ENCODE results near the gene CIZ1. TPM values are rescaled to one million over a fixed set of nuclear protein-coding genes. Genes with fewer than 3 reads are reported as not detected.

Gene CIZ1
- total and polyA plus RNA-seq, 2 experiments from 2014 or later: 48.5 to 73.1 TPM

- Histone ChIP-seq H3K4me2 (ENCODE audit: unreplicated experiment) (no peak overlapping the region), H3K4me3 (no peak overlapping the region), H3K9me2 (ENCODE audit: insufficient read depth) (no peaks in the 10 kb centered on the region), H3K79me2 (ENCODE audit: insufficient read depth) (no peaks in the 10 kb centered on the region), H3K4me1 (ENCODE audit: insufficient read depth) (peaks cover 26% of the 10 kb centered on the region), H3K9ac (no peak overlapping the region), H3K27ac (no peak overlapping the region), H3F3A (ENCODE audit: insufficient read depth) (peaks cover 6% of the 10 kb centered on the region; the same call in 1 of the 2 replicates), H3K36me3 (ENCODE audit: low read depth) (no peaks in the 10 kb centered on the region; the same call in 1 of the 2 replicates), H3K27me3 (replicated peaks; ENCODE audit: insufficient read depth) (no peaks in the 10 kb centered on the region), H4K20me1 (ENCODE audit: insufficient read depth) (no peaks in the 10 kb centered on the region), H2AFZ (no peak overlapping the region), H3K9me3 (ENCODE audit: low read depth) (no peaks in the 10 kb centered on the region)
- in situ Hi-C loops (cut with MboI): no loop called here
- 53 to 54% methylated on average over 38 to 47 of the region's 47 CpGs for WGBS, 2 experiments (ENCODE audit: low coverage in 1 of 2, low lambda C conversion rate in 2 of 2, missing lambda C conversion rate in 2 of 2)
- DNase-seq: peak; percentile 65
- no peak for TF ChIP-seq EZH2phosphoT487 (IDR thresholded peaks at IDR 0.05; ENCODE audit: insufficient read depth, low read depth)
- no peak for TF ChIP-seq EZH2 (IDR thresholded peaks at IDR 0.05; ENCODE audit: insufficient read depth, poor library complexity, severe bottlenecking)
Measured at GRCh38 chr9:128218518-128219389, 27.4 kb upstream of the CIZ1 start.

GRCh38 chr9:128218172-128218517, 26.8 kb upstream of the CIZ1 start:
- Histone ChIP-seq H3K9me2 (ENCODE audit: insufficient read depth) (no peaks in the 10 kb centered on the region), H3K27me3 (replicated peaks; ENCODE audit: insufficient read depth) (no peaks in the 10 kb centered on the region), H3K4me2 (ENCODE audit: unreplicated experiment) (no peak overlapping the region), H3F3A (ENCODE audit: insufficient read depth) (peaks cover 6% of the 10 kb centered on the region; the same call in 1 of the 2 replicates), H4K20me1 (ENCODE audit: insufficient read depth) (no peaks in the 10 kb centered on the region), H3K9ac (no peak overlapping the region), H3K36me3 (ENCODE audit: low read depth) (no peaks in the 10 kb centered on the region; the same call in 1 of the 2 replicates), H3K79me2 (ENCODE audit: insufficient read depth) (no peaks in the 10 kb centered on the region), H3K9me3 (ENCODE audit: low read depth) (no peaks in the 10 kb centered on the region), H3K4me1 (ENCODE audit: insufficient read depth) (peaks cover 26% of the 10 kb centered on the region), H3K27ac (no peak overlapping the region), H3K4me3 (no peak overlapping the region), H2AFZ (no peak overlapping the region)
- in situ Hi-C loops (cut with MboI): no loop called here
- WGBS, 2 experiments (ENCODE audit: low coverage in 1 of 2, low lambda C conversion rate in 2 of 2, missing lambda C conversion rate in 2 of 2): 86 to 88% methylated on average over 11 of the region's 11 CpGs
- TF ChIP-seq EZH2 (IDR thresholded peaks at IDR 0.05; ENCODE audit: insufficient read depth, poor library complexity, severe bottlenecking) (no peak), EZH2phosphoT487 (IDR thresholded peaks at IDR 0.05; ENCODE audit: insufficient read depth, low read depth) (no peak)
- no peak for DNase-seq

GRCh38 chr9:128216781-128217553, 25.6 kb upstream of the CIZ1 start:
- no peak overlapping the region for H3K4me3 ChIP-seq
- no peak overlapping the region for H2AFZ ChIP-seq
- H3K9me2 ChIP-seq (ENCODE audit: insufficient read depth): no peaks in the 10 kb centered on the region
- 0 out of 2 replicates have a peak overlapping the region, but pooled peaks have one; percentile 58 for H3K27ac ChIP-seq
- TF ChIP-seq EZH2phosphoT487 (IDR thresholded peaks at IDR 0.05; ENCODE audit: insufficient read depth, low read depth): no peak
- TF ChIP-seq EZH2 (IDR thresholded peaks at IDR 0.05; ENCODE audit: insufficient read depth, poor library complexity, severe bottlenecking): no peak
- no peaks in the 10 kb centered on the region; the same call in 1 of the 2 replicates for H3K36me3 ChIP-seq (ENCODE audit: low read depth)
- no peaks in the 10 kb centered on the region for H3K27me3 ChIP-seq (replicated peaks; ENCODE audit: insufficient read depth)
- no peaks in the 10 kb centered on the region for H3K9me3 ChIP-seq (ENCODE audit: low read depth)
- H3K79me2 ChIP-seq (ENCODE audit: insufficient read depth): no peaks in the 10 kb centered on the region
- H3K4me2 ChIP-seq (ENCODE audit: unreplicated experiment): peak overlapping the region; percentile 48
- no peak overlapping the region for H3K9ac ChIP-seq
- peaks cover 6% of the 10 kb centered on the region for H3F3A ChIP-seq (ENCODE audit: insufficient read depth)
- peaks cover 26% of the 10 kb centered on the region for H3K4me1 ChIP-seq (ENCODE audit: insufficient read depth)
- no peaks in the 10 kb centered on the region for H4K20me1 ChIP-seq (ENCODE audit: insufficient read depth)
- in situ Hi-C loops (cut with MboI): no loop called here
- WGBS, 2 experiments (ENCODE audit: low coverage in 1 of 2, low lambda C conversion rate in 2 of 2, missing lambda C conversion rate in 2 of 2): 77 to 78% methylated on average over 16 of the region's 16 CpGs
- no peak for DNase-seq
